ENCODE results near the gene CAMK2N1.

The CAMK2N1 gene

GRCh38 chr1:20476265-20477038 lies 9.6 kb downstream of the CAMK2N1 start:
- TF ChIP-seq, protein P1, sequence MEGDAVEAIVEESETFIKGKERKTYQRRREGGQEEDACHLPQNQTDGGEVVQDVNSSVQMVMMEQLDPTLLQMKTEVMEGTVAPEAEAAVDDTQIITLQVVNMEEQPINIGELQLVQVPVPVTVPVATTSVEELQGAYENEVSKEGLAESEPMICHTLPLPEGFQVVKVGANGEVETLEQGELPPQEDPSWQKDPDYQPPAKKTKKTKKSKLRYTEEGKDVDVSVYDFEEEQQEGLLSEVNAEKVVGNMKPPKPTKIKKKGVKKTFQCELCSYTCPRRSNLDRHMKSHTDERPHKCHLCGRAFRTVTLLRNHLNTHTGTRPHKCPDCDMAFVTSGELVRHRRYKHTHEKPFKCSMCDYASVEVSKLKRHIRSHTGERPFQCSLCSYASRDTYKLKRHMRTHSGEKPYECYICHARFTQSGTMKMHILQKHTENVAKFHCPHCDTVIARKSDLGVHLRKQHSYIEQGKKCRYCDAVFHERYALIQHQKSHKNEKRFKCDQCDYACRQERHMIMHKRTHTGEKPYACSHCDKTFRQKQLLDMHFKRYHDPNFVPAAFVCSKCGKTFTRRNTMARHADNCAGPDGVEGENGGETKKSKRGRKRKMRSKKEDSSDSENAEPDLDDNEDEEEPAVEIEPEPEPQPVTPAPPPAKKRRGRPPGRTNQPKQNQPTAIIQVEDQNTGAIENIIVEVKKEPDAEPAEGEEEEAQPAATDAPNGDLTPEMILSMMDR (IDR thresholded peaks at IDR 0.05) = no peak
- DNase-seq (ENCODE audit: low spot score) = no peak
- H3K27ac ChIP-seq = no peak overlapping the region
- H3K4me3 ChIP-seq = no peak overlapping the region

DNA sequence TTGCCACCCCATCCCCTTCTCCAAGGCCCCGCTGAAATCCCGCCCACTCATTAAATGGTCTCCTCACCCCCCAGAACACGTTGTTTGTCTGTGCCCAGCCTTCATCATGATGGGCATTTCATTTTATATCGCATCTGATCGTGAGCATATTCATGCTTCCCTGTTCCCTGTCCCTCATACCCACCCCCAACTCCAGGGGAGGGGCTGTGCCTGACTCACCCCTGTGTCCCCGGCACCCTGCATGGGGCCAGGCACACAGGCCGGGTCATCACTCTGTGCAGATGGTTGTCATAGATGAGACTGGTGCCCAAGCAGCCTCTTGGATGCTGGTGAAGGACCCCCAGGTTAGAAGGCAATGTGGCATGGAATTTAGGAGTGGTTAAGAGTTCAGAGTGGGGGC lies 11.0 kb downstream of the CAMK2N1 start:
- Histone ChIP-seq H3K4me3 (no peak overlapping the region), H3K27ac (no peak overlapping the region)
- TF ChIP-seq, protein P1 (IDR thresholded peaks at IDR 0.05) = no peak
- DNase-seq (ENCODE audit: low spot score) = no peak

- no peak overlapping the region for H3K4me3 ChIP-seq
- TF ChIP-seq, protein P1 (IDR thresholded peaks at IDR 0.05) = no peak
These were observed 11.6 kb downstream of the CAMK2N1 start for GRCh38 chr1:20474333-20474975.

DNA sequence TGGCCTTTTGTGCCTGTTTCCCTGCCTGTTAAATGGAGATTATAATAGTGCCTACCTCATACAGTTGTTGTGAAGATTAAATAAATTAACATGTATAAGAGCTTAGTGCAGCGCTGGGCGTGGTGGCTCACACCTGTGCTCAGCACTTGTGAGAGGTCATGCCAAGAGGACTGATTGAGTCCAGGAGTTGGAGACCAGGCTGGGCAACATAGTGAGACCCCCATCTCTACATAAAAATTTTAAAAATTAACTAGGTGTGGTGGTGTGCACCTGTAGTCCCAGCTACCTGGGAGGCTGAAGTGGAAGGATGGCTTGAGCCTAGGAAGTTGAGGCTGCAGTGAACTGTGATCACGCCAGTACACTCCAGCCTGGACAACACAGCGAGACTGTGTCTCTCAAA lies 12.1 kb downstream of the CAMK2N1 start:
- TF ChIP-seq, protein P1 (IDR thresholded peaks at IDR 0.05) = no peak
- Histone ChIP-seq H3K4me3 (no peak overlapping the region), H3K27ac (no peak overlapping the region)
- no peak for DNase-seq (ENCODE audit: low spot score)

More at GRCh38 chr1:20474333-20474975, 11.6 kb downstream of the CAMK2N1 start:
- no peak overlapping the region for H3K27ac ChIP-seq
- DNase-seq (ENCODE audit: low spot score) = no peak

- H3K27ac ChIP-seq = no peak overlapping the region
- DNase-seq (ENCODE audit: low spot score) = no peak
- no peak overlapping the region for H3K4me3 ChIP-seq
- TF ChIP-seq, protein P1 (IDR thresholded peaks at IDR 0.05) = no peak
These were observed 12.9 kb downstream of the CAMK2N1 start for GRCh38 chr1:20472860-20473711.

- no peak for DNase-seq (ENCODE audit: low spot score)
- H3K4me3 ChIP-seq = no peak overlapping the region
- TF ChIP-seq, protein P1 (IDR thresholded peaks at IDR 0.05) = no peak
- H3K27ac ChIP-seq = no peak overlapping the region
These were observed 13.9 kb downstream of the CAMK2N1 start for GRCh38 chr1:20472121-20472520.

All from coronary artery (tissue), 2 donors.